GM23338 (cell line): ENCODE measurements around the gene SETD1B. TPM values are rescaled to one million over a fixed set of nuclear protein-coding genes. Genes with fewer than 3 reads are reported as not detected.

Experiments used
- ATAC-seq: fragments of 200-7000 bp; cut with Tn5 transposase; 3 replicates; pipeline ENCODE4 v1.9.1; 2020
- DNase-seq: peaks from one replicate; pipeline ENCODE4 v3.0.0-alpha.2; 2015; ENCODE audit warnings: low spot score
- H2AFZ ChIP-seq: fragments of 200-600 bp; sonication (generic); 2 replicates; pipeline ENCODE4 v1.8.0; 2016; ENCODE audit warnings: antibody characterized with exemption, mild to moderate bottlenecking, moderate library complexity
- H3F3A ChIP-seq: fragments of 200-600 bp; sonication (generic); replicated peaks from 2 replicates; pipeline ENCODE4 v1.8.0; 2017; ENCODE audit warnings: antibody characterized with exemption, mixed run types, low read depth
- H3K27ac ChIP-seq: fragments of 200-600 bp; sonication (generic); 2 replicates; pipeline ENCODE4 v1.6.1; 2016; ENCODE audit warnings: low read depth
- H3K27me3 ChIP-seq: fragments of 200-600 bp; sonication (generic); 2 replicates; pipeline ENCODE4 v1.8.0; 2016; ENCODE audit warnings: mild to moderate bottlenecking, mixed run types, moderate library complexity; ENCODE audit not compliant: insufficient read depth
- H3K36me3 ChIP-seq: fragments of 200-600 bp; sonication (generic); 2 replicates; pipeline ENCODE4 v1.8.0; 2016; ENCODE audit warnings: mild to moderate bottlenecking; ENCODE audit not compliant: insufficient read depth
- H3K4me1 ChIP-seq: fragments of 200-600 bp; sonication (generic); 2 replicates; pipeline ENCODE4 v1.8.0; 2016; ENCODE audit warnings: mild to moderate bottlenecking, moderate library complexity; ENCODE audit not compliant: insufficient read depth
- H3K4me2 ChIP-seq: fragments of 200-600 bp; sonication (generic); 2 replicates; pipeline ENCODE4 v1.7.1; 2017; ENCODE audit warnings: mixed run types
- H3K4me3 ChIP-seq: fragments of 200-600 bp; sonication (generic); 2 replicates; pipeline ENCODE4 v1.6.1; 2016; ENCODE audit warnings: mixed run types
- H3K79me2 ChIP-seq: fragments of 200-600 bp; sonication (generic); replicated peaks from 2 replicates; pipeline ENCODE4 v1.8.0; 2017; ENCODE audit warnings: mild to moderate bottlenecking; ENCODE audit not compliant: insufficient read depth
- H3K9me2 ChIP-seq: fragments of 200-600 bp; sonication (generic); 2 replicates; pipeline ENCODE4 v1.8.0; 2017; ENCODE audit not compliant: insufficient read depth
- H4K20me1 ChIP-seq: fragments of 200-600 bp; sonication (generic); replicated peaks from 2 replicates; pipeline ENCODE4 v1.8.0; 2017; ENCODE audit warnings: mild to moderate bottlenecking; ENCODE audit not compliant: insufficient read depth
- H3K27ac Mint-ChIP-seq: 2 replicates; pipeline ENCODE4 v1.8.0; 2020; ENCODE audit warnings: inconsistent platforms, mild to moderate bottlenecking, moderate library complexity, mixed read lengths
- H3K27me3 Mint-ChIP-seq: 3 replicates; pipeline ENCODE4 v1.8.0; 2022; ENCODE audit warnings: low read depth, mild to moderate bottlenecking, moderate library complexity, mixed read lengths, inconsistent platforms; ENCODE audit not compliant: insufficient read depth, poor library complexity
- H3K36me3 Mint-ChIP-seq: 3 replicates; pipeline ENCODE4 v1.8.0; 2021; ENCODE audit warnings: low read depth, mild to moderate bottlenecking, inconsistent platforms, moderate library complexity, mixed read lengths
- H3K4me1 Mint-ChIP-seq: 3 replicates; pipeline ENCODE4 v1.8.0; 2020; ENCODE audit warnings: mild to moderate bottlenecking, inconsistent platforms, mixed read lengths
- H3K4me3 Mint-ChIP-seq: 3 replicates; pipeline ENCODE4 v1.8.0; 2021; ENCODE audit warnings: moderate library complexity, mild to moderate bottlenecking, inconsistent platforms, mixed read lengths
- H3K9me3 Mint-ChIP-seq: 3 replicates; pipeline ENCODE4 v1.8.0; 2020; ENCODE audit warnings: moderate library complexity, mild to moderate bottlenecking, inconsistent platforms, mixed read lengths
- CREB1 ChIP-seq: fragments of 250-450 bp; sonication (Bioruptor Pico); IDR thresholded peaks from 2 replicates; pipeline ENCODE4 v1.5.0; 2020; ENCODE audit warnings: low read depth, mild to moderate bottlenecking, moderate library complexity
- CTCF ChIP-seq, 2 experiments: fragments of 200-600 bp in 1 of 2; sonication (generic) in 1 of 2; conservative IDR thresholded peaks; 2 replicates each; pipeline versions ENCODE4 v1.5.1 to v1.6.1; 2016 to 2017; ENCODE audit warnings: antibody characterized with exemption in 2 of 2, low read depth in 2 of 2, mild to moderate bottlenecking in 2 of 2, moderate library complexity in 1 of 2
- EZH2phosphoT487 ChIP-seq: fragments of 200-600 bp; sonication (generic); IDR thresholded peaks from one replicate; pipeline ENCODE4 v1.8.1; 2018; ENCODE audit warnings: antibody characterized with exemption; ENCODE audit not compliant: unreplicated experiment
- JUNB ChIP-seq: IDR thresholded peaks from one replicate; pipeline ENCODE4 v1.6.1; 2016; ENCODE audit warnings: antibody characterized with exemption; ENCODE audit not compliant: unreplicated experiment
- NANOG ChIP-seq: IDR thresholded peaks from 2 replicates; pipeline ENCODE4 v1.6.1; 2016; ENCODE audit warnings: antibody characterized with exemption, borderline replicate concordance
- POLR2AphosphoS5 ChIP-seq: IDR thresholded peaks from 2 replicates; pipeline ENCODE4 v1.6.1; 2016; ENCODE audit warnings: antibody characterized with exemption, low read depth
- STAT1 ChIP-seq: IDR thresholded peaks from one replicate; pipeline ENCODE4 v1.6.1; 2016; ENCODE audit warnings: antibody characterized with exemption; ENCODE audit not compliant: unreplicated experiment
- ZNF114 ChIP-seq: fragments of 250-450 bp; sonication (Bioruptor Pico); IDR thresholded peaks from 2 replicates; pipeline ENCODE4 v1.5.0; 2020; ENCODE audit warnings: mild to moderate bottlenecking, moderate library complexity
- polyA plus RNA-seq: library from polyadenylated mRNA; unstranded; fragments of >200 nt; fragmentation: Nextera tagmentation; extraction: Ambion mirVana; gene quantifications from 2 replicates; pipeline ENCODE4 v1.2.1, GENCODE V29; 2016
- total RNA-seq: library from RNA; depleted of rRNA; stranded (reverse); fragments of >200 nt; shearing (Covaris generic); gene quantifications from 2 replicates; pipeline ENCODE4 v1.2.3, GENCODE V29; 2014
- TF ChIP-seq, protein P1 (sequence below): IDR thresholded peaks from one replicate; pipeline ENCODE4 v1.6.1; 2018; ENCODE audit warnings: antibody characterized with exemption; ENCODE audit not compliant: unreplicated experiment

The SETD1B gene
- total and polyA plus RNA-seq, 2 experiments from 2014 or later = 3.1 to 8.7 TPM

GRCh38 chr12:121858318-121858661, 54.5 kb downstream of the SETD1B start:
- Mint-ChIP-seq H3K4me3 (no peak overlapping the region), H3K27me3 (peaks cover 4% of the 10 kb centered on the region), H3K4me1 (peaks cover 17% of the 10 kb centered on the region), H3K9me3 (no peaks in the 10 kb centered on the region), H3K27ac (no peak overlapping the region), H3K36me3 (no peaks in the 10 kb centered on the region)
- no peak overlapping the region for H3K27ac ChIP-seq
- H3K36me3 ChIP-seq = no peaks in the 10 kb centered on the region
- no peaks in the 10 kb centered on the region for H3K79me2 ChIP-seq
- peaks cover 4% of the 10 kb centered on the region; the same call in 1 of the 2 replicates for H3K4me1 ChIP-seq
- H3K9me2 ChIP-seq = no peaks in the 10 kb centered on the region
- ATAC-seq (no peak), DNase-seq (no peak)
- H3K4me2 ChIP-seq = no peak overlapping the region
- no peaks in the 10 kb centered on the region for H4K20me1 ChIP-seq
- peaks cover under 1% of the 10 kb centered on the region; the same call in 1 of the 2 replicates for H3F3A ChIP-seq
- no peaks in the 10 kb centered on the region for H3K27me3 ChIP-seq
- no peak overlapping the region for H3K4me3 ChIP-seq
- peak overlapping the region; percentile 69; the same call in 1 of the 2 replicates for H2AFZ ChIP-seq
- TF ChIP-seq JUNB = no peak
- TF ChIP-seq POLR2AphosphoS5 = no peak
- TF ChIP-seq EZH2phosphoT487 = no peak
- TF ChIP-seq, protein P1, sequence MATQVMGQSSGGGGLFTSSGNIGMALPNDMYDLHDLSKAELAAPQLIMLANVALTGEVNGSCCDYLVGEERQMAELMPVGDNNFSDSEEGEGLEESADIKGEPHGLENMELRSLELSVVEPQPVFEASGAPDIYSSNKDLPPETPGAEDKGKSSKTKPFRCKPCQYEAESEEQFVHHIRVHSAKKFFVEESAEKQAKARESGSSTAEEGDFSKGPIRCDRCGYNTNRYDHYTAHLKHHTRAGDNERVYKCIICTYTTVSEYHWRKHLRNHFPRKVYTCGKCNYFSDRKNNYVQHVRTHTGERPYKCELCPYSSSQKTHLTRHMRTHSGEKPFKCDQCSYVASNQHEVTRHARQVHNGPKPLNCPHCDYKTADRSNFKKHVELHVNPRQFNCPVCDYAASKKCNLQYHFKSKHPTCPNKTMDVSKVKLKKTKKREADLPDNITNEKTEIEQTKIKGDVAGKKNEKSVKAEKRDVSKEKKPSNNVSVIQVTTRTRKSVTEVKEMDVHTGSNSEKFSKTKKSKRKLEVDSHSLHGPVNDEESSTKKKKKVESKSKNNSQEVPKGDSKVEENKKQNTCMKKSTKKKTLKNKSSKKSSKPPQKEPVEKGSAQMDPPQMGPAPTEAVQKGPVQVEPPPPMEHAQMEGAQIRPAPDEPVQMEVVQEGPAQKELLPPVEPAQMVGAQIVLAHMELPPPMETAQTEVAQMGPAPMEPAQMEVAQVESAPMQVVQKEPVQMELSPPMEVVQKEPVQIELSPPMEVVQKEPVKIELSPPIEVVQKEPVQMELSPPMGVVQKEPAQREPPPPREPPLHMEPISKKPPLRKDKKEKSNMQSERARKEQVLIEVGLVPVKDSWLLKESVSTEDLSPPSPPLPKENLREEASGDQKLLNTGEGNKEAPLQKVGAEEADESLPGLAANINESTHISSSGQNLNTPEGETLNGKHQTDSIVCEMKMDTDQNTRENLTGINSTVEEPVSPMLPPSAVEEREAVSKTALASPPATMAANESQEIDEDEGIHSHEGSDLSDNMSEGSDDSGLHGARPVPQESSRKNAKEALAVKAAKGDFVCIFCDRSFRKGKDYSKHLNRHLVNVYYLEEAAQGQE = no peak
- no peak for TF ChIP-seq CREB1 (CRISPR knock-in tag)
- TF ChIP-seq ZNF114 = no peak
- no peak for TF ChIP-seq STAT1

GRCh38 chr12:121858662-121859572, 55.1 kb downstream of the SETD1B start, which contains the start of gene HPD:
Gene HPD (minus strand): TSS chr12:121858859. CDS start chr12:121858823, 36 bp downstream.
- Histone ChIP-seq H4K20me1 (no peaks in the 10 kb centered on the region), H3K27me3 (no peaks in the 10 kb centered on the region), H3K79me2 (no peaks in the 10 kb centered on the region), H3K9me2 (no peaks in the 10 kb centered on the region), H3K36me3 (no peaks in the 10 kb centered on the region), H3K4me3 (no peak within 1 kb of the TSS), H3K27ac (no peak within 1 kb of the TSS), H3F3A (peaks cover 4% of the 10 kb centered on the region; the same call in 1 of the 2 replicates), H3K4me2 (no peak within 1 kb of the TSS), H3K4me1 (peaks cover 4% of the 10 kb centered on the region; the same call in 1 of the 2 replicates), H2AFZ (peak within 1 kb of the TSS; percentile 69)
- Mint-ChIP-seq H3K4me3 (no peak within 1 kb of the TSS; the same call in 2 of the 3 replicates), H3K9me3 (no peaks in the 10 kb centered on the region), H3K27me3 (peaks cover 4% of the 10 kb centered on the region), H3K4me1 (peaks cover 17% of the 10 kb centered on the region), H3K36me3 (no peaks in the 10 kb centered on the region), H3K27ac (peak within 1 kb of the TSS; percentile 22; the same call in 1 of the 2 replicates)
- TF ChIP-seq, protein P1 = no peak
- no peak for TF ChIP-seq NANOG
- TF ChIP-seq CTCF (conservative IDR thresholded peaks at IDR 0.05; ENCODE audit: low read depth in 2 of 2) = no peak
- ATAC-seq (peak; percentile 47), DNase-seq (peak; percentile 55)
